Upper lobe of left lung (tissue), 4 donors: ENCODE measurements around the gene NSUN7.

Experiments
- CTCF ChIP-seq, 6 experiments: fragments of 450-650 bp in 4 of 6; fragments of 200-600 bp in 2 of 6; sonication (generic) in 2 of 6; IDR thresholded peaks; one replicate each; pipeline ENCODE4 v1.5.1; 2016 to 2019; ENCODE audit warnings: antibody characterized with exemption in 6 of 6
- POLR2A ChIP-seq, 4 donors: fragments of 450-650 bp; IDR thresholded peaks; one replicate each; pipeline ENCODE4 v1.5.1; 2016 to 2017; ENCODE audit warnings: antibody characterized with exemption in 4 of 4, mild to moderate bottlenecking in 2 of 4

GRCh38 chr4:40826821-40827220, 77.1 kb downstream of the NSUN7 start:
- no peak for TF ChIP-seq CTCF (IDR thresholded peaks at IDR 0.05)
- no peak for TF ChIP-seq POLR2A (IDR thresholded peaks at IDR 0.05)
